GM18907 (cell line): ENCODE measurements around the gene HS6ST3.
"Not testable (repeated sequence)": the region's sequence is repeated elsewhere in the genome, so short reads cannot be mapped to it uniquely, and the experiment has no call there.

Source experiments
- ATAC-seq: cut with Tn5 transposase; IDR thresholded peaks from one replicate; pipeline ENCODE4 v1.9.1; 2021; ENCODE audit warnings: mild to moderate bottlenecking, moderate library complexity; ENCODE audit not compliant: unreplicated experiment

HS6ST3 gene

DNA sequence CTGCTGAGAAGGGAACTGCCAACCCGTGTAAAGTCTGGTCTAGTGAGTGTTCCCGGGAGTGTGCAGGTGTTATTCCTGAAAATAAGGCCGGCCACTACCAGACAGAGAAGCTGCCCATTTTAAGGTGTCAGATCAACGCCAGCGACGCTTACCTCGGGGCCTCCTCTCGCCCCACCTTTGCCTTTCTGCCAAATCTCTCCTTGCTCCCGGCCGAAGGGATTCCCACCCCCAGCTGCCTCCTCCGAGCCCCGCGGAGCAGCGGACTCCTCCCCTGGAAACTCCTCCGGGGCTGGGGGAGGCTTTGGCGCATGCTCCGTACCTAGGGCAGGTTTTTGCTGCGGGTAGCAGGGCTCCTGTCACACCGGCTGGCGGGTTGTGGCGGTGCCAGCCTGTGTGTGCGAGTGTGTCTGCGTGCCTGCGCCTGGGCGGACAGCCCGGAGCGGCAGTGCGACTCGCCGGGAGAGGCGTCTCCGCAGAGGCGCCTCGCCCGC, at the start of gene HS6ST3:
HS6ST3 (plus strand) TSS at position 359 of the 491 bp plus-strand sequence.
- ATAC-seq, result peak; percentile 49

GRCh38 chr13:96041326-96042110, 48.4 kb upstream of the HS6ST3 start:
- ATAC-seq, result no peak

GRCh38 chr13:96044238-96044637, 45.7 kb upstream of the HS6ST3 start:
- no peak for ATAC-seq

DNA sequence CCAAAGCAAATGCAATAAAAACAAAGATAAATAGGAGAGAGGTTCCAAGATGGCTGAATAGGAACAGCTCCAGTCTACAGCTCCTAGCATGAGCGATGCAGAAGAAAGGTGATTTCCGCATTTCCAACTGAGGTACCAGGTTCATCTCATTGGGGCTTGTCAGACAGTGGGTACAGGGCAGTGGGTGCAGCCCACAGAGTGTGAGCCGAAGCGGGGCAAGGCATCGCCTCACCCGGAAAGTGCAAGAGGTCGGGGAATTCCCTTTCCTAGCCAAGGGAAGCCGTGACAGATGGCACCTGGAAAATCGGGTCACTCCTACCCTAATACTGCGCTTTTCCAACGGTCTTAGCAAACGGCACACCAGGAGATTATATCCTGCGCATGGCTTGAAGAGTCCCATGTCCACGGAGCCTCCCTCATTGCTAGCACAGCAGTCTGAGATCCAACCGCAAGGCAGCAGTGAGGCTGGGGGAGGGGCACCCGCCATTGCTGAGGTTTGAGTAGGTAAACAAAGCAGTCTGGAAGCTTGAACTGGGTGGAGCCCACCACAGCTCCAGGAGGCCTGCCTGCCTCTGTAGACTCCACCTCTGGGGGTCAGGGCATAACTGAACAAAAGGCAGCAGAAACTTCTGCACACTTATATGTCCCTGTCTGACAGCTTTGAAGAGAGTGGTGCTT, 43.3 kb upstream of the HS6ST3 start:
- ATAC-seq, result not testable (repeated sequence)

DNA sequence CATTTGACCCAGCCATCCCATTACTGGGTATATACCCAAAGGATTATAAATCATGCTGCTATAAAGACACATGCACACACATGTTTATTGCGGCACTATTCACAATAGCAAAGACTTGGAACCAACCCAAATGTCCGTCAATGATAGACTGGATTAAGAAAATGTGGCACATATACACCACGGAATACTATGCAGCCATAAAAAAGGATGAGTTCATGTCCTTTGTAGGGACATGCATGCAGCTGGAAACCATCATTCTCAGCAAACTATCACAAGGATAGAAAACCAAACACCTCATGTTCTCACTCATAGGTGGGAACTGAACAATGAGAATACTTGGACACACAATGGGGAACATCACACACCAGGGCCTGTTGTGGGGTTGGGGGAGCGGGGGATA, 39.0 kb upstream of the HS6ST3 start:
- not testable (repeated sequence) for ATAC-seq

GRCh38 chr13:96051491-96051890, 38.4 kb upstream of the HS6ST3 start:
- not testable (repeated sequence) for ATAC-seq

DNA sequence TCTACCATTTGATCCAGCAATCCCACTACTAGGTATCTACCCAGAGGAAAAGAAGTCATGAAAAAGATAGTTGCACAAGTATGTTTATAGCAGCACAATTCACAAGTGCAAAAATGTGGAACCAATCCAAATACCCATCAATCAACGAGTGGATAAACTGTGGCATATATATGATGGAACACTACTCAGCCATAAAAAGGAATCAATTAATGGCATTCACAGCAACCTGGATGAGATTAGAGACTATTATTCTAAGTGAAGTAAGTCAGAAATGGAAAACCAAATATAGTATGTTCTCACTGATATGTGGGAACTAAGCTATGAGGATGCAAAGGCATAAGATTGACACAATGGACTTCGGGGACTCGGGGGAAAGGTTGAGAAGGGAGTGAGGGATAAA, 38.0 kb upstream of the HS6ST3 start:
- not testable (repeated sequence) for ATAC-seq

DNA sequence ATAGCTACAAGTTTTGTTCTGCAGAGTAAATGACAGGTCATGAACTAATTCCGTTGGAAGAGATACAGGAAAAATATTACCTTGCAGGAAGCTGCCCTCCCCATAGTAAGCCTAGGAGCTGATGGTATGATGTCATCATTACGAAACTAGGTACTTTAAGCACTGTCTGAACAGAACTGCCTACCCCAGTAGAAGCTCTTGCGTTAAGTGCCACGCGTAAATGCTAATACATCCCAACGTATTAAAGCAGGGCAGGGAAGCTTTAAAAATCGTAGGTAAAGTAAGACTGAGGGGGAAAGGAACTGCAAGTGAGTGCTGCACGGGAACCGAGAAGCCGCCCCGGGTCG, 37.3 kb upstream of the HS6ST3 start:
- ATAC-seq, result peak; percentile 68

GRCh38 chr13:96053003-96053703, 36.8 kb upstream of the HS6ST3 start, which contains the start of gene UGGT2:
TSS of gene UGGT2 (minus strand) at chr13:96053401. CDS start at chr13:96053312, 89 bp downstream.
- ATAC-seq, result peak; percentile 98

DNA sequence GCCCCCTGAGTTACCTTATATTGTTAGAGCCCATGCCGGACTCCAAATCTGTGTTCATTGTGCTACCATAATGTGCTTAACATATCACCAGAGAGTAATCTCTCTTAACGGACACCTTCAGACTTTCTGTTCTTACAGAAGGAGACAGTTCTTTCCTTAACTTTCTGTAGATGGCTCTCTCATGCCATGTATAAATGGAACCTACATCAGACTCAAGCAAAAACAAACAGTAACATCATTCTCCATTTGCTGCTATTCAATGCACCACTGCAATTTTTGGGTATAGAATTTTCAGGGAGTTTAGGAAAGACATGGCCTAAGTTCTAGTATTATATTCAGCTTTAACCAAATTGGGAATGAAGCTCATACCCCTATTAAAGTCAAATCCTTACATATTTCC, 24.1 kb upstream of the HS6ST3 start:
- ATAC-seq, result no peak

- no peak for ATAC-seq
Measured at GRCh38 chr13:96068729-96069128, 21.2 kb upstream of the HS6ST3 start.

DNA sequence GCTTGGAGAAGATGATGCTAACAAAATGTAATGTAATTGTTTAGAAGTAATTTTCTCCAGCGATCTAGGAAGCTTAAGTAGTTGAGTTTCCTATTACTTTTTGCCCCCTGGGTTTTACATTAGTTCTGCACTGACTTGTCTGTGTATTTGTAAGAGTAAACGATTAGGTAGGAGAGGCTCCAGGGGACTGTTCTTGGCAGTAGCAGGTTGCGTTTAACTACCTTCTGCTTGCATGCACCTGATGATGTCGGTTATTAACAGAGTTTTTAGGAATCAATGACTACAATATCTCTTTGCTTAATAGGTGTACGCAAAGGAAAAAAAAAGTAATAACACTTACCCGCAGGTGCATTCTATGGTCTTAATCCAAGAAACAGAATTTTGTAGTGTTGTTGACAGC, 18.4 kb upstream of the HS6ST3 start:
- no peak for ATAC-seq

- no peak for ATAC-seq
Measured at GRCh38 chr13:96072392-96072791, 17.5 kb upstream of the HS6ST3 start.

DNA sequence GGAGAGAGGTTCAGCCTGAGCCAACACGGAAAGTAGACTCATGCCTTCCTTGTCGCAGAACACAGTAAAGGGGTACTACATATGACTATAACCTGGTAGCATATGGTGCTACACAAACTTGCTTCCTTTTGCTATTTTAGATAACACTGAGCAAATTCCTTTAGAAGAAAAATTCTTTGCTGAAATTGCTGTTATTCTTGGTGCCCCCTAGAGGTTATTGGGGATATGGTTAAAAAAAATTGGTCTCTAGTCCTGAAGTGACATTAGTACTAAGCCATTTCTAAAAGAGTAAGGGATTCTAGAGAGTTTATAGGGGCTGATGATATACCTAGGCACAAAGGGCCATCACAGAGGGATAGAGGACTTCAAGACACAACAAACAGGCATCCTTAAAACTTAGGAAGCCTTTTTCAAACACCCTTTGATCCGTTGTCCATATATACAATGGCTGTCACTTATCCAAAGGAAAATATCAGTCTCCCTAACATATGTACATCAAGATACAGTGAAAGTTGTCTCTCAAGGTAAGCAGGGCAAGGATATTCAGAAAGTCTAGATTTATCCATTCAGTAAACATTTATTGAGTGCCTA, 13.9 kb upstream of the HS6ST3 start:
- no peak for ATAC-seq

DNA sequence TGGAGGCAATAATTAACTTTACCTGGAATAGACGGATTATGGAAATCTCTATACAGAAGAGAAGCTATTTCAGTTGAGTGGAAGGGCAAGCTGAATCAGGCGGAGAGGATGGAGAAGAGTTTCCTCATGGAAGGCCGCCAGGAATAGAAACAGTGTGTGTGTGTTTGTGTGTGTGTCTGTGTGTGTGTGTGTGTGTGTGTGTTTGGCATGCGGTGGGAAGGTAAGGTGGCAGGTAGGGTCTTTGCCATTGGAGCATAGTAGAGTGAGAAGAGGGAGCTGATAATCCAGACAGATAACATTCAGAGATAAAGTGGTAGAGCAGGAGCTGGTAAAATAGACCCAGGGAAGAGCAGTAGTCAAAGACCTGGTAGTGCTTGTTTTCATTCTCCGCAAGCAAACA, 9.2 kb upstream of the HS6ST3 start:
- ATAC-seq, result no peak

DNA sequence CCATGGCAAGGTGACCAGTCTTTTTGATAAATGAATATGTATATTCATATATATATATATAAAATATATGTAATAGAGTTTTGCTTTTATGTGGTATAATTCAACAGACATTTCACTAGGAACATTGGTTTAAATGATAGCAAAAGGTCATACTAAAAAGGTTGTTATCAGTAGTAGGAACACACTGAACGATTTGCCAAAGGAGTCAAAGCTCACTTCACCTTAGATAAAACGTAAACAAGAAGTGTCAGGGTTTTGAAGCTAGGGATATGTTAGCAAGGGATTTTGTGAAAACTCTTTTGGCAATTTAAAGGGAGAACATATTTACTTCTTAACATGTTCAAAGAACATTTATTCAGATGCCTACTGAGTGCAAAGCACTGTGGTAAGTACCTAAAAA, 8.0 kb upstream of the HS6ST3 start:
- ATAC-seq, result no peak

DNA sequence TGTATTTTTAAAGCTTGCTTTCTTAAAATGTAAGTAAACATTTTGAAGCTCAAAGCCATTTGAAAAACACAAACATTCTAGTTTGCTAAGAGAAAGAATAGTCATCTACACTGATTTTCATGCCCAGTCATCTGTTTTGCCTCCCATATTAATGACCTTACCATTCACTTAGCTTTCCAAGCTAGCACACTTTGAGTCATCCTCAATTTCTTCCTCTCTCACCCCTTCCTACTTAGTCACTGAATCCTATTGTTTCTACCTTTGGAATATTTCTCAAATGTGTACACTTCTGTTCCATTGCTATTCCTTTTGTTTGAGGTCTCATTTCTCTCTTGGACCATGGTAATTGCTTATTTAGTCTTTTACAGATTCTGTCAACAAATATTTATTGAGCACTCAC, 7.3 kb upstream of the HS6ST3 start:
- no peak for ATAC-seq

GRCh38 chr13:96086736-96087135, 3.2 kb upstream of the HS6ST3 start:
- ATAC-seq, result no peak

- no peak for ATAC-seq
Measured at GRCh38 chr13:96089139-96089538, 768 bp upstream of the HS6ST3 start.

- ATAC-seq, result peak; percentile 36
Measured at GRCh38 chr13:96090240-96091101, 564 bp downstream of the HS6ST3 start.
